GM20431 (cell line): ENCODE data around the gene JAM2.

Experiments
- in situ Hi-C: fragments of 300-500 bp; cut with MseI, MboI; formaldehyde crosslinking; loops from one replicate; pipeline ENCODE4 v1.15.0; 2020; ENCODE audit warnings: low sequenced_read_pairs; ENCODE audit not compliant: unreplicated experiment

The JAM2 gene

DNA sequence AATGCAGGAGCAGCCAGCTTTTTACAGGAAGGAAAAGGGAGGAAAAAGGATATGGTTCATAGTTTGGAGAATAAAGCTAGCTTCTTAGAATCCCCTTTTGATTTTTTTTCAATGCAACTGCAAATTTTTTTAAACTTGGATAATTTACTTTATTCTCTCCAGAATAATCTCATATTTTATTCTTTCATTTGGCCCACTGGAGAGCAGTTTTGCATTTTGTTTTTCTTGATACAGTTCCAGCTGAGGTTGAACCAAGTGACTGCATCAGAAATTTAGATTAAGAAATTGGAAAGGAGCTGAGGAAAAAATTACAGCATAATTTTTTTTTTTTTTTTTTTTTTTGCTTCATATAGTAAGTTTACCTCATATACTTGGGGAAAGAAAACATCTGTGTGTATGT is 118.5 kb downstream of the JAM2 start:
- in situ Hi-C loops: no loop called here

DNA sequence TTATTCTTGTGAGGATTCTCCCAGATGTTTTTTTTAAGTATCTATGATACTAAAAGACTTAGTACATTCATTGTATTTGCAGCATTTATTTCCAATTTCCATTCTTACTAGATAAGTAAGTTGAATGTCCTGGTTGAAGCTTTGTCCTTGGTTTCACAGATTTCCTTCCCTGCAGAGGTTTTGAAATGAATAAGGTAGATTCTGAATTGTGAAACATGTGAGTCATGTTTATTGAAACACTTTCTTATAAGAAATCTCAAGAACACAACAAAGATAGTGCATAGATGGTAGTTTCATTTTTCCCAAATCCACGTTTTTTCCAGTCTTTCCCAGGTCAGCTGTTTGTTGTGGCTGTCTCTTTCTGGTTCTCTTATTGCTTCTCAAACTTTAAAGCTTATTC is 120.5 kb downstream of the JAM2 start:
- in situ Hi-C loops: no loop called here

- in situ Hi-C loops: no loop called here
Observed at GRCh38 chr21:25760061-25760460, 121.0 kb downstream of the JAM2 start.

DNA sequence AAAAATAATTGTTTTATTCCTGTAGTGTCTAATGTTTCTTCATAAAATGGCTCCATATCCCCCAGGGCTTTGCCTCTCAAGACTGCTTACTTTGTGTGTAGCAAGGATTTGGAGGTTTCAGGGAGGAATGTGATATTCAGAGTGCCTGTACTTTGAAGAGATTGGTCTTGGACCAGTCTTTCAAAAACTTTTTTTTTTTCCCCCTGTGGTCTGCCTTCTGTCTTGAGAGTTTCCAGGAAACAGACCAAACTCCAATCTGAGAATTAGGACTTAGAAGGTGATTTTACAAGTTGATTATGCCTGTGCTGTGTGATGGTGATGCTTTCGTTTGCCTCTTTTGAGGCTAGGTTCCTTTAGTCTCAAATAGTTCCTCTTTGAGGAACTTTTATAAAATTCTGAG is 121.6 kb downstream of the JAM2 start:
- in situ Hi-C loops: no loop called here

DNA sequence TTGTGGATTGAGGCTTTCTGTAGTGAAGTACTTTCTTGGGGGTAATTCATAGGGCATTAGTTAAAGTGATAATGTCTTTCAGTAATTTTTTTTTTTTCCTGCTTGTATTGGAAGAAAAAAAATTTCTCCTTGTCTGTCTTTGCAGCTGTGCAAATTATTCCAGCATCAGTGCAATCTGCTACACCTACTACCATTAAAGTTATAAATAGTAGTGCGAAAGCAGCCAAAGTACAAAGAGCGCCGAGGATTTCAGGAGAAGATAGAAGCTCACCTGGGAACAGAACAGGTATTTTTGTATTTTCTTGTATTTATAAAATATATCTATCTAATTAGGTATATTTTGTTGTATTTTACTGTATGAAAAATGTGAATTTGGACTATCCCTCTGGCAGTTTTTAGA is 125.0 kb downstream of the JAM2 start:
- in situ Hi-C loops: no loop called here
